GM20000 (cell line): ENCODE data around the gene CAPN2.
"Not testable (repeated sequence)": the region's sequence is repeated elsewhere in the genome, so short reads cannot be mapped to it uniquely, and the experiment has no call there.

Experiments
- DNase-seq: peaks from one replicate; pipeline ENCODE4 v3.0.0; 2012; ENCODE audit warnings: low spot score
- CTCF ChIP-seq: IDR thresholded peaks from 2 replicates; pipeline ENCODE4 v1.5.1; 2012; ENCODE audit warnings: mild to moderate bottlenecking, control low read depth; ENCODE audit errors: extremely low read depth, missing control alignments

CAPN2 gene

GRCh38 chr1:223810586-223810985, 98.2 kb downstream of the CAPN2 start:
- DNase-seq = no peak
- no peak for TF ChIP-seq CTCF

- no peak for TF ChIP-seq CTCF
- no peak for DNase-seq
Observed at GRCh38 chr1:223811634-223812101, 99.3 kb downstream of the CAPN2 start.

- no peak for DNase-seq
- no peak for TF ChIP-seq CTCF
Observed at GRCh38 chr1:223813645-223814044, 101.3 kb downstream of the CAPN2 start.

GRCh38 chr1:223815020-223815853, 102.9 kb downstream of the CAPN2 start:
- no peak for TF ChIP-seq CTCF
- DNase-seq = no peak

- TF ChIP-seq CTCF = no peak
- DNase-seq = no peak
Observed at GRCh38 chr1:223815865-223816264, 103.5 kb downstream of the CAPN2 start.

GRCh38 chr1:223817265-223817664, 104.9 kb downstream of the CAPN2 start:
- not testable (repeated sequence) for DNase-seq

- TF ChIP-seq CTCF = no peak
- DNase-seq = no peak
Observed at GRCh38 chr1:223819730-223820514, 107.6 kb downstream of the CAPN2 start.

GRCh38 chr1:223820515-223820858, 108.1 kb downstream of the CAPN2 start:
- DNase-seq = no peak
- no peak for TF ChIP-seq CTCF
